ENCODE measurements around the gene YTHDF1.

YTHDF1 gene

GRCh38 chr20:63206878-63207277, 9.1 kb downstream of the YTHDF1 start:
- DNase-seq (ENCODE audit: low read depth): no peak

DNA sequence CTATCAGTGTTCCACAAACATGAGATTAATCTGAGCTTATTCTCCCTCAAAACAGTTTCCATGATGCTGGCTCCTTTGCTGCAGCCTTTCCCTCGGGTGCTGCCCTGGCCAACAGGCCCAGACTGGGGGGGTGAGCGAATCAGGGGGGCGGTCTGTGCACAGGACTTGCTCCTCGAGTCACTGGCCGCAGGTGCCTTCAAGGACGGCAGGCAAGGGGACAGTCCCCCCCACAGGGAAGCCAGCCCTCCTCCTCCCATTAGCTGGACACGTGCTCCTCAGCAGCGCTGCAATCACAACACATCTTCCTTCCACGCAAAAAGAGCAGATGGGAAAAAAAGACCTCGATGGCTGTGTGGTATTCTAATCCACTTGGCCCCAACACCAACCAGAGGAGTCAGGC, 10.0 kb downstream of the YTHDF1 start:
- no peak for DNase-seq (ENCODE audit: low read depth)

GRCh38 chr20:63204362-63204761, 11.6 kb downstream of the YTHDF1 start:
- no peak for DNase-seq (ENCODE audit: low read depth)

- DNase-seq (ENCODE audit: low read depth): no peak
These were observed 13.0 kb downstream of the YTHDF1 start for GRCh38 chr20:63202811-63203526.

DNA sequence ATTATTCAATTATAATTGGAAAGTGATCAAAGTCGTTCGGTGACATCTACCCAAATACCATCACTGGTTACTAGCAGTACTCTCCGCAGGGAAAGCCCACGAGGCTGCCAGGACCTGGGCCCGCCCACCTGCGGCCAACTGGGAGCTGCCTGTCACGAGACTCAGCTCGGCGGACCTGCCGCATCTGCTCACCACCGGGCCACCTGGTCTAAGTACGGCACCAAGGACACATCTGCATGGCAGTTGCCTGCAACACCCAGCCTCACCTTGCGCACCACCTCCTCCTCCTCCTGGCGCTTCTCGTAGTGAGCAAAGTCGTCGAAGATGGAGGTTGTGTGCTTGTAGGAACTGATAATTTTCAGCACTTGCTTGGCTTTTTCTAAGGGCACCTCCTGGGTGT, 13.9 kb downstream of the YTHDF1 start:
- no peak for DNase-seq (ENCODE audit: low read depth)

- DNase-seq (ENCODE audit: low read depth): no peak
These were observed 17.3 kb downstream of the YTHDF1 start for GRCh38 chr20:63198606-63199005.

DNA sequence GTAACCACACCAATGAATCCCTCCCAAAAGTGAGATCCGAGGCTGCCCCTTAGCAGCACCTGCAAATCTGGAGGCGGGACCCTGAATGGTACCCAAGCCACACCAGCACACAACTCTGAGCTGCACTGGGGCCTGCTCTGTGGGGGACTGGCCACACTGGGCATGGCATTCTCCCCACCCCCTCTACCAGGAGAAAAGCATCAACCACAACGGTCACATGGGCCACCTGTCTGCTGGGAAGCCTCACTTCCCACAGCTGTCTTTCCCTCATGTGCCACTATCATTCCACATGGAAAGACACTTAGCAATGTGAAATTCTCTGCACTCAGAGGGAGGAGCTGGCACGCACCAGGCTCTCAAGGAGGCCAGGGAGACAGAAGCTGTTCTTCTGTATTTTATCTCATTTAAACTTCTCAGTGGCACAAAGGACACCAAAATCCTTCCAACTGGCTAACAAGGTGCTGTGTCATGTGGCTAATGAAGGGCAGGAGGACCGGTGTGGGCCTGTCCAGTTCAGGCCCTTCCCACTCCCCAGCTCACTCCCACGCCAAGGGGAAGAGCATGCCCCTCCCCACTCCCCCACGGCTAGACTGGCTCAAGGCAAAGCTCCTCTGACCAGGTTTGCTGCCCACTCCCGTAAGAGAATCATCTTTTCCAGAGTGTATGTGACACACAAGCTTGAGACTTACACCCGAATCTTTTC, 19.0 kb downstream of the YTHDF1 start:
- no peak for DNase-seq (ENCODE audit: low read depth)

- DNase-seq (ENCODE audit: low read depth): no peak
These were observed 21.1 kb downstream of the YTHDF1 start for GRCh38 chr20:63194797-63195173.

DNA sequence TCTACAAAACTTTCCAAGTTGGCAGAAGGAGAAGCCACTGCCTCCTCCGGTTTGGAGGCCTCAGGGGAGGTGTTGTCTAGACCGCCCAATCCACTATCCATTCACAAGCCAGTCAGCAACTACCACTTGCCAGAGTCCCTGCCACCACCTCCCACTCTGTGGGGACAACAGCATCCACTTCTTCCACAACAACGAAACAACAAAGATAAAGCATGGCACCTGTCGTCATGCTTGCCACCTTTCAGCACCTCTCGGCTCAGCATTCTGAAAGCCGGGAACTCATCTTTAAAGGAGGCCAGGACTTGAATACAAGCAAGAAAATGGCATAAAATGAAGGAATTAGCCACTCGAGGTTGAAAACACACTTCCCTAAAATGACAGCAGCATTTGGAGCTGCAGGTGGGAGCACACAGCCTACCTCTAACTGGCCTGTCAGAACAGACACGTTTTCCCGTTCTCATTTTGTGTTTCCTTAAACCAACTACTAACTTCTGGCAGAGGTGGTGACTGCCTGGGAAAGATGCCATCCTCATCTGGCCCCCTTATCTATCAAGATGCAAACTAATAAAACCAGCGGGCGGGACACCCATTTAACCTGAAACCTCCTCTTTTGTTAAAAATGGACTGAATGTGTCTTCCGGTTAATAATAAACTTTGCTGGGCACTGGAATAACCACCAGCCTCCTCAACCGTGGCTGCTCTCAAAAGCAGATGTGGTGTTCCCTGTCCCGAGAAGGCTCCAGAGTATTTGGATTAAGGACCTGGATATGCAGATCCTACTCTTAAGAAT, 21.7 kb downstream of the YTHDF1 start:
- DNase-seq (ENCODE audit: low read depth): no peak

- no peak for DNase-seq (ENCODE audit: low read depth)
These were observed 23.2 kb downstream of the YTHDF1 start for GRCh38 chr20:63192721-63193120.

DNA sequence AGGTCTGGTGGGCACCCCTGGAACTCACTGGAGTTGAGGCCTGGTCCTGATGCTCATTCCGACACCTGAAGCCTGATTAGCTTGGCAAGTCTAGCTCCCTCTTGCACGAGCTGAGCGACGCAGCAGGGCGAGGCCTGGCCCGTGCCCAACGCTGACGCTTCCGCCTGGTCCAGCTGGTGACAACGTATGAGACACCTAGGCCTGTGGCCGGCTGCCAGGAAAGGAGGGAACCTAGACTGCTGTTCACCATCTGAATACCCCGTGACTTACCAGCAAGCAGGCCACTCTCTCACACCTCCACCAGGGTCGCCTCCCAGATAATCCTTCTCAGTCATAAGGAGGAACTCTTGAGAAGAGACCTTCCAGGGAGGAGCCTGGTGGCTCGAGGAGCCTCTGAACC, 24.5 kb downstream of the YTHDF1 start:
- DNase-seq (ENCODE audit: low read depth): no peak

DNA sequence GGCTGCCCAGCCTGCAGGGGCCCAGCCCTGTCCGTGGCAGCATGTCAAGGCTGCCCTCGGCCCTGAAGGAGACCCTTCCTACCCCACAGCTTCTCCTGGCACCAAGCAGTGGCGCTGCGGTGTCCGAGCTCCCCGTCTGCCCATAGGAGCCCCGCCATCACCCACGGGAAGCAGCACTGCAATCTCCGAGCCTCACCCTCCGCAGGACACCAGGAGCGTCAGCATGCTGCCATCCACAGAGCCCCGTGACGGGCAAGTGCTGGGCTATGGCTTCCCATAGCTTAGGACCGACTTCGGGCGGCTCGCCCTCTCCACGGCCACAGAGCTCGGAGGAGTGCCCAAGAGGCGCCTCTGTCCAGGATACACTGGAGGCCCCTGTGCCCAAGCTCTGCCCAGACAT, 25.1 kb downstream of the YTHDF1 start:
- DNase-seq (ENCODE audit: low read depth): no peak

DNA sequence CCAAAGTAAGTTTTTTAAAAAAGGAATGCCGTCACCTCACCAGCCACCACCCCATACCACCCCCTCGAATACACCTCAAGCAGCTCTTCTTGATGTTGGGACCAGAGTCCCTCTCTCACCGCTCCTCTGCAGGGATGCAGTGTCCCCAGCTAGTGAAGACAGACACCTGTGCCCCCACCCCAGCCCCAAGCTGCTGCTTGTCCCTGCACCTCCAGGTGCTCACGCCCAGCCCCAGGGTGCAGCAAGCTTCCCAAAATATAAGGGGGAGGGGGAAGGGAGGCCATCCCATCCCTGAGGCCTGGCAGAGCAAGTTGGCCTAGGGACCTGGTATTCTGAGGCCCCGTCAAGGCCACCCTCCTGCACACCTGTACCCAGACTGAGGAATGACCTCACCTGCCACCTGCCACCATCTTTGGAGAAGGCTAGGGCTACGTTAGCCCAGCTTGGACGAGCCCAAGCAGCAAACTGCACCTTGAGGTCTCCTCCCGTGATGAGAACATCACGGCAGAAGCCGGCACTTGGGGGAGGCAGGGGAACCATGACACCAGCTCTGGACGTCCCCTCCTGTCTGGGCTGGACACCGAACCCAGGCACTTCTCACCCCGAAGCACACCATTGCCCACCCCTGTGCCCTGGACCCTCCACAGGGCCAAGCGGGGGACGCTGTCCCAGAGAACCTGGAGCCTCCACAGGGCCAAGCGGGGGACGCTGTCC, 25.9 kb downstream of the YTHDF1 start:
- DNase-seq (ENCODE audit: low read depth): no peak

GRCh38 chr20:63189322-63189642, 26.6 kb downstream of the YTHDF1 start:
- DNase-seq (ENCODE audit: low read depth): no peak

GRCh38 chr20:63188641-63189321, 27.1 kb downstream of the YTHDF1 start:
- no peak for DNase-seq (ENCODE audit: low read depth)

GRCh38 chr20:63188159-63188442, 27.8 kb downstream of the YTHDF1 start:
- DNase-seq (ENCODE audit: low read depth): no peak

DNA sequence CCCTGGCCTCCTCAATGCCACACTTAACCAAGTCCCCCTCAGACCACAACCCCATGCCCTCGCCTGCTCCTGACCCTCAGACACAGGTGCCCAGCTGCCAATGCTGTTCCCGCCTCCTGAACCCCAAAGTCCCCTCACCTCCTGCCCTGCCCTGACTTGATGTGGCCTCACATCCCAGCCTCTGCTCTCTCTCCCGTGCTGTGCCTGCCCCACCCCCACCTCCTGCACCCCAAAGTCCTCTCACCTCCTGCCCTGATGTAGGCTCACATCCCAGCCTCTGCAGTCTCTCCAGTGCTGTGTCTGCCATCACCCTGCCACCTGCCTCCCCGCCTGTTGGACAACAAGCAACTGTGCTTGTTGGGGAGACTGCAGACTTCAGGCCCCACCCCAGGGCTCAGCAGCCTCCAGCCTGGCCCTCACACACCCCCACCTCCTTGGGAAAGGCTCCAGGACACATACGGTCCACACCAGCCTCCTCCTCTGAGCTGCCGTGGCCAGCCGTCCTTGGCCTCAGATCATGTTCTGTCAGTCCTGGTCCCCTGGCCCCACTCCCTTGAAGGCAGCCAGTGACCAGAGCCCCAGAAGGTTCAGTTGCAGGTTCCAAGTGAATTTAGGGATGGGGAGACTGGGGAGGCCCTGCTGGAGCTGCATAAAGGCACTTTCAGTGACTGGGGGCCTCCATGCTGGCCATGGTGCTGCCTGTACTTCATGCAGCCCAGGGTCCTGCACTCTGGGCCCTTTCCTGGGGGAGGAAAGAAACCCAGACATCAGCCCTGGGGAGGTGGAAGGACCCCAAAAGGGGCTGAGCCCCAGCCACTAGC, 28.4 kb downstream of the YTHDF1 start:
- no peak for DNase-seq (ENCODE audit: low read depth)

DNA sequence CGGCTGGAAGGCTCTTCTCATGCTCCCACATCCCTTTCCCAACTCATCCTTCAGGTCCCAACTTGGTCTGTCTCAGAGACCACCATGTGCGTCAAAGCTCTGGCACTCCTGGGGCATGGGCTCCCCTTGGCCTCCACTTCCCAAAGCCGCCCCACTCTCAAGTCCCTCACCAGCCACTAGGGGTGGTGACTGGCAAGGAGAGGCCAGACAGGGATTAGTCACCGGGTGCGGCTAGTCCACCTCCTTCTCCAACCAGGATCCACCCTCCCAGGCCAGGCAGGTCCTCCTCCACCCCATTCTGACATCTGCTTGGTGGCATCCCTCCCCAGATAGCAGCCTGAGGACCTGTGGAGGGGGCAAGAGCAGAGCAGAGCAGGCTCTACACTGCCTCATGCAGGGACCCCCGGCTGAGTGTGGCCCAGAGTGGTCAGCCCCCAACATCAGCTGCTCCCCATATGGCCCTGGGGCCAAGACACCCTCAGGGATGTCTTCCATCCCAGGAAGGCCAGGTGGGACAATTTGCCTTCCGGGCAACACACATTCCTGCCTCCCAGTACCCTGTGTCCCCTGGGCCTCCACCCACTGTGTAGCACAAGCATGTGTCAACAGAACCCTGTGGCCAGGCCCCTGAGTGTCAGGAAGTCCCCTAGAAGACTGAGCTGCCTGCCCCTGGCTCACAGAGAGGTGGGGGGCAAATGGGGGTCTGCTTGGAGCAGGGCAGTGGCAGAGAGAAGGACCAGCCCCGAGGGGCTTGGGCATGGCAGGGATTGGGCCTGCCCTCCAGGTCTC, 29.2 kb downstream of the YTHDF1 start:
- DNase-seq (ENCODE audit: low read depth): no peak

DNA sequence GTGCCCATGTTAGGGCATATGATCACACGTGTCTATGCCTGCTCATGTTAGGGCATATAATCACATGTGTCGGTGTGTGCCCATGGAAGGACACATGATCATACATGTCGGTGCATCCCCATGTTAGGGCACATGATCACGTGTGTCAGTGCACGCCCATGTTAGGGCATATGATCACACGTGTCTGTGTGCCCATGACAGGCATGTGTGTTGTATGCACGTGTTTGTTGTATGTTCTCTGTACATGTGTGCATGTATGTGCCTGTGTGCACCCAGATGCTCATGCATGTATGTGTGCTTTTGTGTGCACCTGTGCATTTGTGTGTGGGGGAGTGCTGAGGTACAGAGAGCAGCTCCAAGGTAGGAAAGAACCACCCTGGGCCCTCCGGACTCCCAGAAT, 29.8 kb downstream of the YTHDF1 start:
- no peak for DNase-seq (ENCODE audit: low read depth)

- no peak for DNase-seq (ENCODE audit: low read depth)
These were observed 30.6 kb downstream of the YTHDF1 start for GRCh38 chr20:63185215-63185796.

Measured in activated T-cell treated with anti-CD3 and anti-CD28 coated beads for 48 hours (primary cell).